CD4-positive, alpha-beta T cell treated with Interleukin-10 for 1 hour (primary cell): ENCODE data around the gene MEGF11.

Experiments used
- DNase-seq: peaks from one replicate; pipeline ENCODE4 v3.0.0-alpha.2; 2020

The MEGF11 gene

DNA sequence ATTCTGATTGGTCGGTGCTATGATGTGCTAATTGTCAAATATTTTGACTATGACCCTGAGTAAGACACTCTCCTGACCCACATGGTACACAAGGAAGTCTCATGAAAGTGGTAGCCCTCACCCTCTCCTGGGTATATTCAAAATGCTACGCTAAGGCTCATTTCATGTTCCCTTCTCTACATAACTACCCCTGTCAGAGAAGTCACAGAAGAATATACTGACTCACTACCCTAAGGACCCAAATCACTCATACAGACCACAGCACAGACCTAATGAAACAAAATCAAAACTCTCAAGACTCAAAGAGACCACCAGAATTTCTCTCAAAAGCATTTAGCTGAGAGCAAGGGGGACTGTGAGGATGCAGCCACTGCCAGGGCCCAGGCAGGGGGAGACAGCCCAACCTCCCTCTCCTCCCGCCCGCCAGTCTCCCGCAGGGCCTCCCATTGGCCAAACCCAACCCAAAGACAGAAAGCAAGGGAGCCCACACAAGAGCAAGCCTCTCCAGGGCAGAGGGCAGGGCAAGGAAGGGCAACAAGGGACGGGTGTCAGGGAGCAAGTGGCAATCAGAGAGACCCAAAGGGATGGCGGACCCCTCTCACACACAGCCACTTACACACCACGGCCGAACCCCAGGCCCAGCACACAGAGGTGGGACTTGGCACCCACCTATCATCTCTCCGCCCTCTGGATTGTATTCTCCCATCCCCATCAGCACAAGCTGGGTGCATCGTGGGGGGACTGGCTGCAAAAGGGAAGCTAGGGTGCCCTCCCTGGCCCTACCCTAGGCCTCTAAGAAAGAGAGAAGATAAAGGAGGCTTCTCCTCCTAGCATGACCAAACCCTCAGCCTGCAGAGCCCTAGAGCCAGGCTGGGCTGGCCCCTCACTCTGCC, 41.6 kb downstream of the MEGF11 start:
- DNase-seq: no peak

DNA sequence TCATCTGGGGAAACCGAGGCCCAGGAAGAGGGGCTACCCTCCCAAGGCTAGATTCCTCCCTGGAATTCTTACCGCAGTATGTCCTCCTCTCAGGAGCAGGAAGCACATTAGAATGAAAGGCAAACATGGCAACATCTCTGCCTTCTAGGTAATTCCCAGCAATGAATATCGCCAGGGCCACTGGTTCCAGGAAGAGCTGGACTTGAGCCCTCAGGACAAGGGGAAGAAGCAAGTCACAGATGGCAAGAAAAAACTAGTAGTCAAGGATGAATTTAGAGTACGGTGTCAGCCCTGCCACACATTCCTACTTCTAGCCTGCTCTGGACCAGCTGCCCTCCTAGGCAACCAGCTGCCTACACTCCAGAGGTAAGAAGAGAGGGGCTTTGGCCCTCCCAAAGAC, 42.9 kb downstream of the MEGF11 start:
- no peak for DNase-seq

DNA sequence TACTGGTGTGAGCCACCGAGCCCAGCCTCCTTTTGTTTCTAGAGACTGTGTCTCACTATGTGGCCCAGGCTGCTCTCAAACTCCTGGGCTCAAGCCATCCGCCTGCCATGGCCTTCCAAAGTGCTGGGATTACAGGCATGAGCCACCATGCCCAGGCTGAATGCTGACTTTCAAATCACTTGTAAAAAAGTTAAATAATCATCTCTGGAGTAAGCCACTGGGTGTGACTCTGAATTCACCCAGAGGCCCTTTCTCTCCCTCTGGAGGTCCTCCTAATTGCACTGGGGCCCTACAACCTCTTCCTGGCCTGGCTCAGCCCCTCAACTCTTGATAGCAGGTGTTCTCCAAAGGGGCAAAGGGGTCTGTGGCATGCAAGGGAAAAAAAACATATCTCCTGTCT, 54.8 kb downstream of the MEGF11 start:
- no peak for DNase-seq

GRCh38 chr15:66196602-66197001, 56.9 kb downstream of the MEGF11 start:
- DNase-seq: no peak

GRCh38 chr15:66195621-66196230, 57.8 kb downstream of the MEGF11 start:
- no peak for DNase-seq

- no peak for DNase-seq
These were observed 60.5 kb downstream of the MEGF11 start for GRCh38 chr15:66193066-66193465.

- no peak for DNase-seq
These were observed 62.8 kb downstream of the MEGF11 start for GRCh38 chr15:66190746-66191145.

GRCh38 chr15:66189291-66189690, 64.3 kb downstream of the MEGF11 start:
- no peak for DNase-seq

DNA sequence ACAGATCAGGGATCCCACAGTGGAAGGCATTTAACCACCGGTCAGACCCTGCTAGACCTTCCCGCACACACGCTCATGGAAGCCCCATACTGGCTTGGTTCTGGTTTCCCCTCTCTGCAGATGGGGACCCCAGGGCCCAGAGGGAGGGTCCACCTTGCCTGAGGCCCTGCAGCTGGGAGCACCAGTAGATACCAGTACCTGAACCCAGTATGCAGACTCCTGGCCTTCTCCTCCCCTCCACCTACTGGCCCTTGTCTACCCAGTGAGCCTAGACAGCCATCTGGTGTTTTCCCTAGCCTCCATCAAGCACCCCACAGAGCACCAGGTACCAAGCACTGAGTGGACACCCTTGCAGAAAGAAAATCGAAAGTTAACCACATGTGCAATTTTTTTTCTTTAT, 65.1 kb downstream of the MEGF11 start:
- no peak for DNase-seq

DNA sequence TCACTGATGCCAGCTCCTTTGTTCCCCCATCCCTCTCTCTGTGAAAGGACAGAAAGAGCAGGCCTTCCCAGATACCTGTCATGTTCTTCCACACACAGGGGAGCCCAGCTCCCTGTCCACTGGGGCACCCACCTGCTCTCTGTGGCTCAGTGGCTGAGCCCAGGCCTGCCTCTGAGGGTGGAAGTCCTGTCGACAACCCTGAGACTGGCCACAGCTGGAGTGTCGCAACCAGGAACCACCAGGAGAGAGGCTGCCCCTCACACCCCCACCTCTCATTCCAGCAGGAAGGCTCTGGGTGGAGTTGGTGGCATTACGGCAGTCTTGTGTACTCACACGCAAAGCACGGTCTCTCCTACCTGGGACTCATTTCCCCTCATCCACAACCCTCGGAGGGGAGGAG, 66.3 kb downstream of the MEGF11 start:
- no peak for DNase-seq

DNA sequence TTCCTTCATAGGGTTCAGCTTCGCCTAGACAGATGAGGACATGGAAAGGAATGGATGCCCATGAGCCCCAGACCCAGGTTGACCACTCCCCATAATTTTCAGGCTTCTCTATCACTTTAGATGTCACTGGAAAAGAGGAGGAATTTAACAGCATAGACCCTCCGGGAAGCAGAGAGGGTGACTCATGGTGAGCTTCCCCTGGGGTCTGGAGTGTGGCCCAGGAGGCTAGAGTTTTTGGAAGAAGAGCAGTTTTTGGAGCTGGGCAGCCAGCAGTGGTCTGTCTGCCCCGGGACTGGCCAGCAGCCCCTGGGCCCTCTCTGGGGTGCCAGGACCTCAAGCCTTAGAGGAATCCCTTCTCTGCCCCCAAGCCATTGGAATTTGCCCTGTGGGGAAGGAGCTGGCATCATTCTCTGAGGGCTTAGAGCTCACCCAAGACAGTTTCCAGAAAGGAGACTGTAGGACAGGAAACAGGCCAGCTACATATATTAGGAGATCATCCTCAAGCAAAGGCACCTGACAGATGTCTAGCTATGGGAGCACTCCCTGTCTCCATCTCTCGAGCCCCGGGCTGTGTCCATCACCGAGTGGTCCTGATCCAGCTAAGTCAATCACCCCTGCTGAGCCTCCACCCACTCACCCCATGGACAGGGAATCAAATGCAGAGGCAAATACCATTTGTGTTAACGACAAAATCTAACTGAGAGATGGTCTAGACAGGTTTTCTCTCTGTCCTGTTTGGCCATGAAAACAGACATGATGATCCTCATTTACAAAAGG, 67.3 kb downstream of the MEGF11 start:
- DNase-seq: no peak

- DNase-seq: no peak
These were observed 68.4 kb downstream of the MEGF11 start for GRCh38 chr15:66184936-66185790.

- DNase-seq: no peak
These were observed 69.1 kb downstream of the MEGF11 start for GRCh38 chr15:66184492-66184891.

GRCh38 chr15:66180531-66181097, 72.9 kb downstream of the MEGF11 start:
- DNase-seq: no peak

- no peak for DNase-seq
These were observed 75.0 kb downstream of the MEGF11 start for GRCh38 chr15:66178531-66178910.

DNA sequence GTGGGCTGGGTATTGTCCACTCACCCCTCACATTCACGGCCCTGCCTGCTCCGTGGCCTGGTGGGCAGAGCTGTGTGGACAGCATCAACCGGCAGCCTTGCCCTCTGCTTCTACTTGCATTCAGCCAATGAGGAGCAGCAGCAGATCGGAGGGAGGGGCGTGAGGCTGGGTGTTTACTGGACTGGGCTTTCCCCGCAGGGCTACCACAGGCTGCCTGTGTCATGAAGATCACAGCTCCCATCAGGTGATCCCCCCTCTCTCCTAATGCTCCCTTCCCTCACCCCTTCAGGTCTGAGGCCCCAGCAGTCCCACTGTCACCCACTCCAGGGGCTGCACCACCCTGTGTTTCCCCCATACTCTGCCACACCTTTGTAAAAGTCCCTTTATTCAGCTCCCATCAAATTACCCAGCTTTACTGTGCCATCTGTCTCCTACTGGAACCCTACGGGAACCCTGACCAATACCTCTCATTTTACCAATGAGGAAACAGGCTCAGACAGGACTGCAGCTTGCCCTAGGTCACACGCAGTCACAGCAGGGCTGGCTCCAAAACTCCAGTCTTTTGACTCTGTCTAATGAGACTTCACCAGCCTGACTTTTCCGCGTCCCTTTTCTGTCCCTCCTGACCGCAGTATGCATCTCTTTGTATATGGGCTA, 81.1 kb downstream of the MEGF11 start:
- DNase-seq: no peak

GRCh38 chr15:66171841-66172240, 81.7 kb downstream of the MEGF11 start:
- DNase-seq: no peak

GRCh38 chr15:66170716-66171115, 82.8 kb downstream of the MEGF11 start:
- DNase-seq: no peak

DNA sequence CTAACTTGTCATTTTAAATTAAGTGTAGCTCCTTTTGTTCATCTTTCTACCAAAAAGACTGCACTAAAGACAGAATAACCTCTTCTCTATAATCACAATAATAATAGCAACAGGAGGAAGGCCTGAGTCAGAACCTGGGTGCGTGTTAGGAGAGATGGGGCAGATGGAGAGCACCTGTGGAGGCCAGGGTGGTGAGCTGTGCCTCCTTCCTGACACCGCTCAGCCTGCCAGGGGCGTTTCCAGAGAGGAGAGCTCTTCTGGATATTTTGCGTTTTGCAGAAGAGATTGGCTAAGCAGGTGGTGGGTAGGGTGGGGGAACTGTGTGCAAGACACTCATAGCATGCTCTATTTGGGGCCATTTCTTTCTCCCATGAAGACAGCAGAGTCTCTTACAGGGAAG, 83.5 kb downstream of the MEGF11 start:
- DNase-seq: no peak

GRCh38 chr15:66169625-66170024, 83.9 kb downstream of the MEGF11 start:
- DNase-seq: no peak

DNA sequence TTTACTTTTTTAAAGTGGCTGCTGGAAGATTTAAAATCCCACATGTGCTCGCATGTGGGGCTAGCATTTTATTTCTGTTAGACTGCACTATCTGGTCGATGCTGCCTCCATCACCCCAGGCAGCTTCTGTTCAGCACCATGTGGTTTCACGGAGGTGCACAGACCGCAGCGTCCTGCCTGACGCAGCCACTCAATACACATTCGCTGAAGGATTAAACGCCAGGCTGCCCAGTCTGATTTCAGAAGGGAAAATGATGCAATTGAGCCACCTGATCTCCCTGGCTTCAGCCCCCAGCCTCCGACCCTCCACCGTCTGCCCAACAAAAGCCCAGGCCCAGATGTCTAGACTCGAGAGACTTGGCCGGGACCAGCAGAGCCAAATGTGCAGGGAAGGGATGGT, 84.5 kb downstream of the MEGF11 start:
- no peak for DNase-seq

DNA sequence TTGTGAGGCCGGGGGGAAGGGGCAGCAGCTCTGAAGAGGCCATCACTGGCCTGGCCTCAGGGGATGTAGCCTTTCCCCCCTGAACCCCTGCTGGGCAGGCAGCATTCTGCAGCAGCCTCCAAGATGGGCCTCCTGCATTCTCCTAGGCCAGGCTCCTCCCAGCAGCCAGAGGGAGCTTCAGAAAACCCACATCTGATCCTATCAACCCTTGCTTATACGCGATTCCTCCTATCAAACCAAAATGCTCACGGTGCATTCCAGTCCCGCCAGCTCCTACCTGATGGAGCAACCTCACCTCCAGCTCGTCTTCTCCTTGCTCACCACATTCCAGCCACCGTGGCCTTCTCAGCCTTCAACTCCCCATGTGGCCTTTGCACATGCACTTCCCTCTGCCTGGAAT, 85.7 kb downstream of the MEGF11 start:
- no peak for DNase-seq
